ENCODE data around the gene SORBS1.

Gene SORBS1

GRCh38 chr10:95496951-95497350, 64.2 kb downstream of the SORBS1 start:
- in situ Hi-C loops (cut with HindIII; ENCODE audit: low sequenced_read_pairs), result no loop called here

- in situ Hi-C loops (cut with HindIII; ENCODE audit: low sequenced_read_pairs), result no loop called here
These were observed 64.8 kb downstream of the SORBS1 start for GRCh38 chr10:95496246-95496911.

GRCh38 chr10:95493862-95494261, 67.3 kb downstream of the SORBS1 start:
- in situ Hi-C loops (cut with HindIII; ENCODE audit: low sequenced_read_pairs), result no loop called here

GRCh38 chr10:95487994-95488393, 73.2 kb downstream of the SORBS1 start:
- in situ Hi-C loops (cut with HindIII; ENCODE audit: low sequenced_read_pairs), result no loop called here

- in situ Hi-C loops (cut with HindIII; ENCODE audit: low sequenced_read_pairs), result no loop called here
These were observed 75.9 kb downstream of the SORBS1 start for GRCh38 chr10:95485056-95485844.

GRCh38 chr10:95482501-95483233, 78.5 kb downstream of the SORBS1 start:
- in situ Hi-C loops (cut with HindIII; ENCODE audit: low sequenced_read_pairs), result no loop called here

- in situ Hi-C loops (cut with HindIII; ENCODE audit: low sequenced_read_pairs), result no loop called here
These were observed 80.2 kb downstream of the SORBS1 start for GRCh38 chr10:95480901-95481491.

- in situ Hi-C loops (cut with HindIII; ENCODE audit: low sequenced_read_pairs), result no loop called here
These were observed 80.9 kb downstream of the SORBS1 start for GRCh38 chr10:95480102-95480900.

- in situ Hi-C loops (cut with HindIII; ENCODE audit: low sequenced_read_pairs), result no loop called here
These were observed 82.2 kb downstream of the SORBS1 start for GRCh38 chr10:95478935-95479334.

- in situ Hi-C loops (cut with HindIII; ENCODE audit: low sequenced_read_pairs), result no loop called here
These were observed 83.0 kb downstream of the SORBS1 start for GRCh38 chr10:95478185-95478584.

- in situ Hi-C loops (cut with HindIII; ENCODE audit: low sequenced_read_pairs), result no loop called here
These were observed 84.0 kb downstream of the SORBS1 start for GRCh38 chr10:95477175-95477520.

GRCh38 chr10:95476469-95477174, 84.5 kb downstream of the SORBS1 start:
- in situ Hi-C loops (cut with HindIII; ENCODE audit: low sequenced_read_pairs), result no loop called here

GRCh38 chr10:95475827-95476468, 85.2 kb downstream of the SORBS1 start:
- in situ Hi-C loops (cut with HindIII; ENCODE audit: low sequenced_read_pairs), result no loop called here

- in situ Hi-C loops (cut with HindIII; ENCODE audit: low sequenced_read_pairs), result no loop called here
These were observed 86.2 kb downstream of the SORBS1 start for GRCh38 chr10:95475003-95475383.

- in situ Hi-C loops (cut with HindIII; ENCODE audit: low sequenced_read_pairs), result no loop called here
These were observed 86.8 kb downstream of the SORBS1 start for GRCh38 chr10:95474228-95475002.

GRCh38 chr10:95472304-95473088, 88.7 kb downstream of the SORBS1 start:
- in situ Hi-C loops (cut with HindIII; ENCODE audit: low sequenced_read_pairs), result no loop called here

- in situ Hi-C loops (cut with HindIII; ENCODE audit: low sequenced_read_pairs), result no loop called here
These were observed 91.5 kb downstream of the SORBS1 start for GRCh38 chr10:95469676-95470075.

- in situ Hi-C loops (cut with HindIII; ENCODE audit: low sequenced_read_pairs), result no loop called here
These were observed 91.9 kb downstream of the SORBS1 start for GRCh38 chr10:95469251-95469650.
